H54 (cell line): ENCODE data around the gene PHOSPHO1.
A peak's percentile ranks its signal among the peaks of the same experiment; 100 is the strongest.
"Not testable (repeated sequence)": the region's sequence is repeated elsewhere in the genome, so short reads cannot be mapped to it uniquely, and the experiment has no call there.

ENCODE experiments used
- DNase-seq: peaks from one replicate; pipeline ENCODE4 v3.0.0; 2011; ENCODE audit warnings: low spot score, mixed read lengths; ENCODE audit not compliant: insufficient read length
- FAIRE-seq: peaks from 3 replicates; lab custom pipeline; 2011; peaks lifted over from hg19 to GRCh38; lab: Jason Lieb, UNC
- POLR2A ChIP-seq: IDR thresholded peaks from 2 replicates; pipeline ENCODE4 v1.6.1; 2011; ENCODE audit warnings: low read depth, mild to moderate bottlenecking, low read length

Gene PHOSPHO1

GRCh38 chr17:49230636-49231562 is at the start of gene PHOSPHO1:
TSS of gene PHOSPHO1 (minus strand) at chr17:49230787. CDS start at chr17:49226691, 4,096 bp downstream.
- DNase-seq: peak; percentile 98
- no peak for TF ChIP-seq POLR2A
- FAIRE-seq: no peak

GRCh38 chr17:49280061-49280460 is 49.5 kb upstream of the PHOSPHO1 start:
- no peak for TF ChIP-seq POLR2A
- DNase-seq: no peak
- no peak for FAIRE-seq

GRCh38 chr17:49279263-49280015 is 48.9 kb upstream of the PHOSPHO1 start:
- DNase-seq, FAIRE-seq: not testable (repeated sequence)

- no peak for DNase-seq
- no peak for TF ChIP-seq POLR2A
- FAIRE-seq: no peak
Observed at GRCh38 chr17:49278076-49278475, 47.5 kb upstream of the PHOSPHO1 start.

- no peak for TF ChIP-seq POLR2A
- FAIRE-seq (no peak), DNase-seq (no peak)
Observed at GRCh38 chr17:49277638-49278037, 47.1 kb upstream of the PHOSPHO1 start.

GRCh38 chr17:49275981-49276380 is 45.4 kb upstream of the PHOSPHO1 start:
- not testable (repeated sequence) for FAIRE-seq, DNase-seq

- no peak for TF ChIP-seq POLR2A
- FAIRE-seq (no peak), DNase-seq (no peak)
Observed at GRCh38 chr17:49269356-49269755, 38.8 kb upstream of the PHOSPHO1 start.

- FAIRE-seq: no peak
- no peak for TF ChIP-seq POLR2A
- no peak for DNase-seq
Observed at GRCh38 chr17:49267912-49268311, 37.3 kb upstream of the PHOSPHO1 start.

GRCh38 chr17:49266233-49266632 is 35.6 kb upstream of the PHOSPHO1 start:
- FAIRE-seq (no peak), DNase-seq (no peak)
- TF ChIP-seq POLR2A: no peak

GRCh38 chr17:49261540-49261939 is 31.0 kb upstream of the PHOSPHO1 start:
- DNase-seq, FAIRE-seq: not testable (repeated sequence)

- FAIRE-seq: no peak
- TF ChIP-seq POLR2A: no peak
- DNase-seq: peak; percentile 33
Observed at GRCh38 chr17:49260817-49261291, 30.3 kb upstream of the PHOSPHO1 start.

GRCh38 chr17:49260011-49260816 is 29.6 kb upstream of the PHOSPHO1 start:
- peak; percentile 70 for TF ChIP-seq POLR2A
- peak; percentile 84 for DNase-seq
- no peak for FAIRE-seq

GRCh38 chr17:49259663-49260010 is 29.1 kb upstream of the PHOSPHO1 start:
- TF ChIP-seq POLR2A: no peak
- no peak for FAIRE-seq
- DNase-seq: no peak

GRCh38 chr17:49258394-49258793 is 27.8 kb upstream of the PHOSPHO1 start:
- no peak for FAIRE-seq
- DNase-seq: no peak

More at GRCh38 chr17:49258394-49258793, 27.8 kb upstream of the PHOSPHO1 start:
- no peak for TF ChIP-seq POLR2A
